Measurements from ENCODE around the gene TBC1D17. TPM values are rescaled to one million over a fixed set of nuclear protein-coding genes. Genes with fewer than 3 reads are reported as not detected.

The TBC1D17 gene
- total RNA-seq, 1 donor: 21.4 TPM

DNA sequence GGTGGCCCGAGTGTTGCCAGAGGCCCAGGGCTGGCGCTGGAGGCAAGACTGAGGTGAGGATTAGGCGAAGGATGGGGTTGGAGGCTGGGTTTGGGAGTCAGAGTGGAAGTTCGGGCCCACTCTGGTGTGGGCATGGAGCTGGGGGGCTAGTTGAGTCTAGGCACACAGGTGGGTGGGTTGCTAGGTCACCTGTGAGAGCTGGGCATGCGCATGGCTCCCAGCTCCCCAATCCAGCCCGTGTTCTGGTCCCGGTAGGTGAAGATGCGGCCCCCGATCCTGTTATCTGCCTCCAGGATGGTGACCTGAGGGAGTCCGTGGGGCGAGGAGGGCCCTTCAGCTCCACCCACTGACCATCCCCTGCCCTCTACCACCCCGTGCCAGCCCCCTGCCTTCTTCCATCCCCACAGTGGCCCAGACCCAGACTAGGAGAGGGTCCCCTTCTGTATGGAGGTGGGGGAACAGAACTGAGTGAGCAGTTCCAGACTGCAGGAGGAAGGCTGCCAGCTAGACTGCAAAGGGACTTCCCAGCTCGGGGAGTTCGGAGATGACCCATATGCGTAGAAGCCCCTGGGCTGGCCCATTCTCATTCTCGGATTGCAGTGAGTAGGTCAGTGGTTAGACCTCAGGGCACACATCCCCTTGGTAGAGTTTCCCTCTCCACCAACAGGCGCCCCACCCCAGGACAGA, 17.5 kb downstream of the TBC1D17 start:
- peaks cover 9% of the 10 kb centered on the region for H3K27me3 ChIP-seq (ENCODE audit: insufficient read depth, low read length)
- H3K4me3 ChIP-seq (ENCODE audit: insufficient read depth, low read length): no peak overlapping the region
- DNase-seq (ENCODE audit: insufficient read length, low spot score, missing footprints): no peak
- H3K9me3 ChIP-seq (ENCODE audit: low read depth, low read length): no peaks in the 10 kb centered on the region
- no peaks in the 10 kb centered on the region for H3K79me2 ChIP-seq (ENCODE audit: insufficient read depth, low read length)
- H2AFZ ChIP-seq (ENCODE audit: low read length): no peak overlapping the region
- H3K4me2 ChIP-seq (ENCODE audit: insufficient read depth, low read length): no peak overlapping the region
- no peak overlapping the region for H3K27ac ChIP-seq (ENCODE audit: low read depth, low read length)
- TF ChIP-seq, protein P1, sequence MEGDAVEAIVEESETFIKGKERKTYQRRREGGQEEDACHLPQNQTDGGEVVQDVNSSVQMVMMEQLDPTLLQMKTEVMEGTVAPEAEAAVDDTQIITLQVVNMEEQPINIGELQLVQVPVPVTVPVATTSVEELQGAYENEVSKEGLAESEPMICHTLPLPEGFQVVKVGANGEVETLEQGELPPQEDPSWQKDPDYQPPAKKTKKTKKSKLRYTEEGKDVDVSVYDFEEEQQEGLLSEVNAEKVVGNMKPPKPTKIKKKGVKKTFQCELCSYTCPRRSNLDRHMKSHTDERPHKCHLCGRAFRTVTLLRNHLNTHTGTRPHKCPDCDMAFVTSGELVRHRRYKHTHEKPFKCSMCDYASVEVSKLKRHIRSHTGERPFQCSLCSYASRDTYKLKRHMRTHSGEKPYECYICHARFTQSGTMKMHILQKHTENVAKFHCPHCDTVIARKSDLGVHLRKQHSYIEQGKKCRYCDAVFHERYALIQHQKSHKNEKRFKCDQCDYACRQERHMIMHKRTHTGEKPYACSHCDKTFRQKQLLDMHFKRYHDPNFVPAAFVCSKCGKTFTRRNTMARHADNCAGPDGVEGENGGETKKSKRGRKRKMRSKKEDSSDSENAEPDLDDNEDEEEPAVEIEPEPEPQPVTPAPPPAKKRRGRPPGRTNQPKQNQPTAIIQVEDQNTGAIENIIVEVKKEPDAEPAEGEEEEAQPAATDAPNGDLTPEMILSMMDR (IDR thresholded peaks at IDR 0.05; ENCODE audit: extremely low read depth, low read depth, low read length): no peak
- H4K20me1 ChIP-seq (ENCODE audit: insufficient read depth, low read length): no peaks in the 10 kb centered on the region
- H3K4me1 ChIP-seq (ENCODE audit: insufficient read depth, low read length): peaks cover 11% of the 10 kb centered on the region
- no peaks in the 10 kb centered on the region for H3K36me3 ChIP-seq (ENCODE audit: insufficient read depth, low read length)

DNA sequence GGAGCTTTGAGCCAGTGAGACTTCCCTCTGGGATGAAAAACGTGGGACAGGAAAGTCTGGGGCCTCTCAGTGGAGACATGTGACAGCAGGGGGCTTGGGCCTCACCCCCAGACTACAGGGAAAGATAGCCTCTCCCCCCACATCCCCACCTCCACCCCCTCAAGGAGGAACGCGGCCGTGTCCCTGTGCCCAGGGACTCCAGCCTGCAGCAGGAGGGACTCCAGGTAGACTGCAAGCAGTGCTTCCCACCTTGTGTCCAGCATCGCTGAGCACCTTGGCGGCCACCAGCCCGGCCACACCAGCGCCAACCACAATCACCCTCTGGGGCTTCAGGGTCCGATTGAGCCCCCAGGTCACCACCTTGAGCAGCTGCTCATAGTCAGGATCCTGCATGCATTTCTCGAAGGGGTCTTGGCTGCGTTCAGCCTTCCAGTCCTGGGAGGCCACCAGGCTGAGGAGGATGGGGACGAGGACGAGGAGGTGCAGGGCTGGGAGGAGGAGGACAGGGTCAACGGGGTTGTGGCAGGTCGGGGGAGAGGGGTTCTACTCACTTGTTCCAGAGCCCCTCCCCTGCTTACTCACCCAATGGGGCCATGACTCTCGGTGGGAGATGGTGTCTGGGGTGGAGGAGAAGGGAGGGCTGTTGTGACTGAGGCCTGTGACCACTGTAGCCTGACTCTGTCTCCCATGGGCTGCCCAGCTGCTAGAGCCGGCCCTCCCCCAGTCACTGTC, 18.2 kb downstream of the TBC1D17 start:
- TF ChIP-seq, protein P1 (IDR thresholded peaks at IDR 0.05; ENCODE audit: extremely low read depth, low read depth, low read length): no peak
- Histone ChIP-seq H3K36me3 (ENCODE audit: insufficient read depth, low read length) (no peaks in the 10 kb centered on the region), H3K79me2 (ENCODE audit: insufficient read depth, low read length) (no peaks in the 10 kb centered on the region), H3K27me3 (ENCODE audit: insufficient read depth, low read length) (peaks cover 5% of the 10 kb centered on the region), H3K27ac (ENCODE audit: low read depth, low read length) (no peak overlapping the region), H4K20me1 (ENCODE audit: insufficient read depth, low read length) (no peaks in the 10 kb centered on the region), H3K9me3 (ENCODE audit: low read depth, low read length) (no peaks in the 10 kb centered on the region), H3K4me2 (ENCODE audit: insufficient read depth, low read length) (no peak overlapping the region), H2AFZ (ENCODE audit: low read length) (no peak overlapping the region), H3K4me3 (ENCODE audit: insufficient read depth, low read length) (no peak overlapping the region), H3K4me1 (ENCODE audit: insufficient read depth, low read length) (peaks cover 7% of the 10 kb centered on the region)
- DNase-seq (ENCODE audit: insufficient read length, low spot score, missing footprints): peak; percentile 78

DNA sequence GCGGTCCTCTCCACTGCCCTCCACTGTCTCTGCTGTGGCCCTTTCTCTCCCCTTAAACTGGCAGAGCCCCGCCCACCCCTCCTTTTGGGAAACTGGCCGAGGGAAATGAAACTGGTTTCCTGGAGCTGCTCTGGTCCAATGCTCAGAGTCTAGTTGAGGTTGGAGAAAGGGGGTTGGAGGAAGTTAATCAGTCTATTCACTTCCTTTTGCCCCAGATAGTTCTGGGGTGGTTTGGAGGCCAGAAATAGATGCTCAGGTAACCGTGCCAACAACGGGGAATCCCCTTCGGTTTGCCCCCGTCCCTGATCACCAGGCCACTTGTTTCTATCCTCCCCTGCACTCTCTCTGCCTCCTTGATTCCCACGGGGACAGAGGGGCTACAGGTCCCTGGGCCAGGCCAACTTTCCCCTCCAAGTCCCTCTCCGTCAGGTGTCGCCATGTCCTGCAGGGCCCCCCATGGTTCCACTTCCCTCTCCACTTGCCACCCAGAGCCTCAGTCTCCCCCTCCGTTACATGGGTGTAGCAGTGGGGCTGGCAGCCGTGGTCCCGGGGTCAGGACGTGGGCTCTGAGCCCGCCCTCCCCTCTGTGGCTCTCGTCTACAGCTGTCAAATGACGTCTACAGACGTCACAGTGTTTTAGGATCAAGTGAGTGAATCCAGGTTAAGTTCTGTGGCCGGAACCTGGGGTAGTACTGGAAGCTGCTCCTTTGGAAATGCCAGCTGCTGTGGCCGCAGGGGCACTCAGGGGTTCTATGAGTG, 19.5 kb downstream of the TBC1D17 start, which contains the start of gene IL4I1:
TSS of gene IL4I1 (minus strand) at position 25 of the 759 bp plus-strand sequence. CDS start 727 bp downstream, outside the sequence.
- Histone ChIP-seq H2AFZ (ENCODE audit: low read length) (peak within 1 kb of the TSS; percentile 80), H3K36me3 (ENCODE audit: insufficient read depth, low read length) (no peaks in the 10 kb centered on the region), H3K79me2 (ENCODE audit: insufficient read depth, low read length) (no peaks in the 10 kb centered on the region), H3K4me2 (ENCODE audit: insufficient read depth, low read length) (peak within 1 kb of the TSS; percentile 62), H3K4me3 (ENCODE audit: insufficient read depth, low read length) (peak within 1 kb of the TSS; percentile 30), H3K4me1 (ENCODE audit: insufficient read depth, low read length) (peaks cover 7% of the 10 kb centered on the region), H3K27me3 (ENCODE audit: insufficient read depth, low read length) (peaks cover 5% of the 10 kb centered on the region), H4K20me1 (ENCODE audit: insufficient read depth, low read length) (no peaks in the 10 kb centered on the region), H3K9me3 (ENCODE audit: low read depth, low read length) (no peaks in the 10 kb centered on the region), H3K27ac (ENCODE audit: low read depth, low read length) (peak within 1 kb of the TSS; percentile 6)
- DNase-seq (ENCODE audit: insufficient read length, low spot score, missing footprints): no peak
- TF ChIP-seq, protein P1 (IDR thresholded peaks at IDR 0.05; ENCODE audit: extremely low read depth, low read depth, low read length): no peak

All from osteoblast (primary cell).